Upper lobe of left lung (tissue), 4 donors: Measurements from ENCODE around the gene ZXDC.
A peak's percentile ranks its signal among the peaks of the same experiment; 100 is the strongest.

Experiments
- CTCF ChIP-seq, 6 experiments: fragments of 450-650 bp in 4 of 6; fragments of 200-600 bp in 2 of 6; sonication (generic) in 2 of 6; IDR thresholded peaks; one replicate each; pipeline ENCODE4 v1.5.1; 2016 to 2019; ENCODE audit warnings: antibody characterized with exemption in 6 of 6
- POLR2A ChIP-seq, 4 donors: fragments of 450-650 bp; IDR thresholded peaks; one replicate each; pipeline ENCODE4 v1.5.1; 2016 to 2017; ENCODE audit warnings: antibody characterized with exemption in 4 of 4, mild to moderate bottlenecking in 2 of 4

DNA sequence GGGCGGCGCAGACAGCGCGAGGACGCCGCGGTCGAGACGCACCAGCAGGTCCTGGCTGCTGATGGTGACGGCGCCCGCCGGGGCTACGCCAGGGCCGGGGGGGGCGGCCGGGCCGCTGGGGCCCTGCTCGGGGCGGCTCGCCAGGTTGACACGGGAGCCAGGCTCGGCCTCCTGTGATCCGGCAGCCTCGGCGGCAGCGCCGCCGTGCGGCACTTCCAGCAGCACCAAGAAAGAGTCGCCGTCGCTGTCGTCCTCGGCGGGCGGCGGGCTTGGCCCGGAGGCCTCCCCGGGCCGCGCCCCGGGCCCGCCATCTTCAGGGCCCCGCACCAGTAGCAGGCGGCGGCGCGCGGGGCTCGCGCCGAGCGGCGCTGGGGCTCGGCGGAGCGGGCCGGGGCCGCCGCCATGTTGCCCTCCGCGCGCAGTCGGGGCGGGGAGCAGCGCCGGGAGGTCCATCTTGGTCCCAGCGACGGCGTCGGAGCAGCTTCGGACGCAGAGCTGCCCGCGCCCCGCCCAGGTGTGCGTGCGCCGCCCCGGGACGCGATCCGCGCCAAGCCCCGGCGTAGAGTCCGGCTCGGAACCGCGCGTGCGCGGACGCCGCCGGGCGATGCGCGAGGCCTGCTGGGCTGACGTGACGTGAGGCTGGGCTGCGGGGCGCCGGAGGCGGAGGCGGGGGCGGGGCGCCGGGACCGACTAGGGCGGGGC lies at the start of gene ZXDC:
- TF ChIP-seq CTCF (IDR thresholded peaks at IDR 0.05) (peak in 5 of 6 experiments; percentile 30 to 75 (median 57)), POLR2A (IDR thresholded peaks at IDR 0.05) (peak in 3 of 4 donors; percentile 72 to 94 (median 86))
